HG02852 (cell line): Measurements from ENCODE around the gene EVC.
"Not testable (repeated sequence)": the region's sequence is repeated elsewhere in the genome, so short reads cannot be mapped to it uniquely, and the experiment has no call there.

Experiments used
- ATAC-seq: cut with Tn5 transposase; IDR thresholded peaks from one replicate; pipeline ENCODE4 v1.9.1; 2021; ENCODE audit warnings: mild to moderate bottlenecking, moderate library complexity; ENCODE audit not compliant: unreplicated experiment

The EVC gene

GRCh38 chr4:5809216-5809776 lies 98.3 kb downstream of the EVC start:
- ATAC-seq, result no peak

- ATAC-seq, result no peak
Measured at GRCh38 chr4:5810151-5810550, 99.2 kb downstream of the EVC start.

GRCh38 chr4:5810770-5811430 lies 99.9 kb downstream of the EVC start:
- ATAC-seq, result no peak

GRCh38 chr4:5812057-5812456 lies 101.1 kb downstream of the EVC start:
- not testable (repeated sequence) for ATAC-seq

- peak; percentile 67 for ATAC-seq
Measured at GRCh38 chr4:5812506-5813229, 101.7 kb downstream of the EVC start.

- ATAC-seq, result no peak
Measured at GRCh38 chr4:5813882-5814255, 102.9 kb downstream of the EVC start.

GRCh38 chr4:5814421-5814820 lies 103.4 kb downstream of the EVC start:
- ATAC-seq, result no peak

- ATAC-seq, result no peak
Measured at GRCh38 chr4:5815641-5816040, 104.6 kb downstream of the EVC start.

- ATAC-seq, result no peak
Measured at GRCh38 chr4:5816101-5816500, 105.1 kb downstream of the EVC start.

- ATAC-seq, result no peak
Measured at GRCh38 chr4:5816851-5817375, 105.9 kb downstream of the EVC start.

- ATAC-seq, result no peak
Measured at GRCh38 chr4:5821665-5822358, 110.8 kb downstream of the EVC start.

GRCh38 chr4:5822619-5823018 lies 111.6 kb downstream of the EVC start:
- no peak for ATAC-seq

GRCh38 chr4:5823542-5824211 lies 112.7 kb downstream of the EVC start:
- ATAC-seq, result peak; percentile 58

GRCh38 chr4:5824227-5824626 lies 113.2 kb downstream of the EVC start:
- no peak for ATAC-seq

GRCh38 chr4:5824635-5825034 lies 113.6 kb downstream of the EVC start:
- no peak for ATAC-seq

- ATAC-seq, result no peak
Measured at GRCh38 chr4:5825321-5826041, 114.5 kb downstream of the EVC start.

GRCh38 chr4:5826437-5827107 lies 115.6 kb downstream of the EVC start:
- ATAC-seq, result no peak

GRCh38 chr4:5827108-5828004 lies 116.4 kb downstream of the EVC start:
- no peak for ATAC-seq

GRCh38 chr4:5828005-5828391 lies 117.0 kb downstream of the EVC start:
- ATAC-seq, result no peak
